Measurements from ENCODE around the gene C10orf71.

The C10orf71 gene

DNA sequence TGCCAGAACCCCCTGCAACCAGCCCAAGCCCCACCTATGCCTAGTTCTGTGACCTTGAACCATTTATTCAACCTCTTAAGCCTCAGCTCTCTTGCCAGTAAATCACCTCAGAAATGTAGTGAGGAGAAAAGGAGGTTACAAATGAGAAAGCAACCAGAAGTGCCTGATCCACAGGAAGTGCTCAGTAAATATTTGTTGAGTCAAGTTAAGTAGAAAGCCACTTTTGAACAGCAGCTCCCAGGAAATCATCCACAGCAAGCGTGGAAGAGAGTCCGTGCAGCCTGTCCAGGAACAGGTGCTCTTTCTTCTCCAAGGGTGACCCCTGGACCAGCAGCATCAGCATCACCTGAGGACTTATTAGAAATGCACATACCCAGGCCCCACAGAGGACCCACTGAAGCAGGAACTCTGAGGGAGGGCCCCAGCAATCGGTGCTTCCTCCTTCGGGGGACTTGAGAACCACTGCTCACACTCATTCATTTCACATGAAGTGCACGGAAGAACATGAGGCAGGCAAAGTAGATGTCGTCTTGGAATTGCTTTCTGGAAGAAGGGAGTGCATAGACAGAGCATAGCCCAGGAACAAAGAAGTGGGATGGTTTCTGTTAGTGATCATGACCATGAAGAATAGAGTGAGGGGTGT lies 6.3 kb upstream of the C10orf71 start:
- TF ChIP-seq, protein P1, sequence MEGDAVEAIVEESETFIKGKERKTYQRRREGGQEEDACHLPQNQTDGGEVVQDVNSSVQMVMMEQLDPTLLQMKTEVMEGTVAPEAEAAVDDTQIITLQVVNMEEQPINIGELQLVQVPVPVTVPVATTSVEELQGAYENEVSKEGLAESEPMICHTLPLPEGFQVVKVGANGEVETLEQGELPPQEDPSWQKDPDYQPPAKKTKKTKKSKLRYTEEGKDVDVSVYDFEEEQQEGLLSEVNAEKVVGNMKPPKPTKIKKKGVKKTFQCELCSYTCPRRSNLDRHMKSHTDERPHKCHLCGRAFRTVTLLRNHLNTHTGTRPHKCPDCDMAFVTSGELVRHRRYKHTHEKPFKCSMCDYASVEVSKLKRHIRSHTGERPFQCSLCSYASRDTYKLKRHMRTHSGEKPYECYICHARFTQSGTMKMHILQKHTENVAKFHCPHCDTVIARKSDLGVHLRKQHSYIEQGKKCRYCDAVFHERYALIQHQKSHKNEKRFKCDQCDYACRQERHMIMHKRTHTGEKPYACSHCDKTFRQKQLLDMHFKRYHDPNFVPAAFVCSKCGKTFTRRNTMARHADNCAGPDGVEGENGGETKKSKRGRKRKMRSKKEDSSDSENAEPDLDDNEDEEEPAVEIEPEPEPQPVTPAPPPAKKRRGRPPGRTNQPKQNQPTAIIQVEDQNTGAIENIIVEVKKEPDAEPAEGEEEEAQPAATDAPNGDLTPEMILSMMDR (IDR thresholded peaks at IDR 0.05), result no peak
- DNase-seq (ENCODE audit: low spot score), result no peak

DNA sequence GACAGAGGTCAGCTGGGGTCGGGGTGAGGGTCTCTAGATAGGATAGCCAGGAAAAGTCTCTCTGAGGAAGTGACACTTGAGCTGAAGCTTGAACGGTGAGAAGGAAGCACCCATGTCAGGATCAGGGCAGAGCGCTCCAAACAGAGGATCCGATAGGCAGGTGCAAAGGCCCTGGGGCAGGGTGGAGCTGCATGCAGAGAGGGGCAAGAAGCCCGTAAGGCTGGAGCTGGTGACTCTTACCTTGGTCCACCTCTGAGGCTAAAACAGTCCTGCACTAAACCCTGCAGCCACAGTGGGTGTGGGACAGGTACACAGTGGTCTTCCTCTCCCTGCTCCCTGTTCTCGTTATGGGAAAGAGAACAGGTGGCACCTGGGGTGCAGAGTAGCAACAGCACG lies 5.8 kb upstream of the C10orf71 start:
- TF ChIP-seq, protein P1 (IDR thresholded peaks at IDR 0.05), result no peak

More for the DNA sequence above, 6.3 kb upstream of the C10orf71 start:
- no peak overlapping the region for H3K27ac ChIP-seq
- H3K4me3 ChIP-seq, result no peak overlapping the region

DNA sequence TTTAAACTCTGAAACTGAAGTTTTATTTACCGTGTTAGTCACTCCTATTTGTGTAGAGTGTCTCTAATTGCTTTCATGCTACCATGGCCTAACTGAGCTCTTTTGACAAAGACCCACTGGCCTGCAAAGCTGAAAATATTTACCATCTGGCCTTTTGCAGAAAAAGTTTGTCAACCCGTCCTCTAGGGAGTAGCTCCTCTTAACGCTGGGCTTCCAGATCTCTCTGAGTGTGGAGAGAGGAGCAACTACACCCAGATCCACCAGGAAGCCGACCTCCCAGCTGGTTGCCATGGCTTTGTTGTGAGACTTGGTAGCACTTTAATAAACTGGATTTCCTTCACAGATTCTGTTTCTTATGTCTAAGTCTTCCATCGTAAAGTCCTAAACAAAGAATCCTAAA lies 4.2 kb upstream of the C10orf71 start:
- TF ChIP-seq, protein P1 (IDR thresholded peaks at IDR 0.05), result no peak
- no peak for DNase-seq (ENCODE audit: low spot score)
- Histone ChIP-seq H3K27ac (no peak overlapping the region), H3K4me3 (no peak overlapping the region)

More for the DNA sequence above, 5.8 kb upstream of the C10orf71 start:
- Histone ChIP-seq H3K4me3 (no peak overlapping the region), H3K27ac (no peak overlapping the region)
- no peak for DNase-seq (ENCODE audit: low spot score)

DNA sequence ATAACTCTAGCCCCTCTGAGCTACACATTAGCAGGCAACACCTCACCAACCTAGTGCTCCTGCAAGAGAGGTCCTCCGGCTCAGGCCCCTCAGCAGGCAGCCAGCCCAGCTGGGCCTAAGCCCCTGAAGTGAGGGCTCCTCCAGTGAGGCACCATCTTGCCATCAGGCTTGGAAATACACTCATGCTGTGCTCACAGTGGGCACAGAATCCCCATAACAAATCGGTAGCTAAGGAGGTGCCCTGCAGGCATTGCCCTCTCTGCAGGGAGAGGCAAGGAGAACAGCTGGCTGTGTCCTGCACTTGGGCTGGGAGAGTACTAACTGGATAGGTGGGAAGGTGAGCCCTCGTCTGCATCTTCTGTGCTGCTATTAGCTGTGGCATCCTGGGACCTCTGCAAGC lies 3.7 kb upstream of the C10orf71 start:
- DNase-seq (ENCODE audit: low spot score), result no peak
- Histone ChIP-seq H3K4me3 (no peak overlapping the region), H3K27ac (no peak overlapping the region)
- TF ChIP-seq, protein P1 (IDR thresholded peaks at IDR 0.05), result no peak

DNA sequence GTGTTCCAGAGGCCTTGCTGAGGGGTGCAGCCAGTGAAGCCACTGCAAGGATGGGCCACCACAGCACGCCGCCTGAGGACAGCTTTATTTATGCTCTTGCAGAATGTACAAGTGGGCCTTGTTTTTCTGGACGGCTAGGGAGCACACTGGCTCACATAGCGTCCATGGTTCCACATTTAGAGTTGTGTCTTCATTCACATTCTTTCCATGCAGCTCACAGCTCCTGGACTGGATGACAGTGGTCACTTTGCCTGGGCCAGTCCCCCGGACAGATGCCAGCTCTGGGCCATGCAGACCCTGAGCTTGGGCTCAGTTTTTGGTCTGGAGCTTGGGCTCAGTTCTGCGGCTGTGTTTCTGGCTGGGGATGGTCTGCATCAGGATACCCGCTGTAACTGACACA lies 2.6 kb upstream of the C10orf71 start:
- no peak overlapping the region for H3K27ac ChIP-seq

DNA sequence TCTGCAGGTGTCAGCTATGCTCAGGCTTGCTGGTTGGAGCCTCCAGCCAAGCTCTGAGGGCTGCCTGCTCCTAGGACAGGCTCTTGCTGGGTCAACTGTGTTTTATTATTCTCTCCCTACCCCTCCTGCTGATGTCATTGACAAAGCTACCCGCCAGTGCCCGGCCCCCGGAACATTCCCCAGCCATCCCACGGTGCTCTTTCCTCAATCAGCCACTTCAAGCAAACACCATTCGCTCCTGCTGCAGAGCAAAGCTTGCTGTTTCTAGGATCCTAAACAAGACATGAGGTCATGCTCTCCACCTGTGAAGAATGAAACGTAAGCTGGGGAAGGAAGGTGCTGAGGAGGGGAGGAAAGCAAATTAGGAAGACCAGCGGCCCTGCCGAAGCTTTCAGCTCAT lies 2.1 kb upstream of the C10orf71 start:
- H3K4me3 ChIP-seq, result no peak overlapping the region
- DNase-seq (ENCODE audit: low spot score), result no peak
- TF ChIP-seq, protein P1 (IDR thresholded peaks at IDR 0.05), result no peak
- H3K27ac ChIP-seq, result no peak overlapping the region

More for the DNA sequence above, 2.6 kb upstream of the C10orf71 start:
- H3K4me3 ChIP-seq, result no peak overlapping the region
- TF ChIP-seq, protein P1 (IDR thresholded peaks at IDR 0.05), result no peak
- DNase-seq (ENCODE audit: low spot score), result no peak

Data from coronary artery (tissue), 2 donors.